ENCODE results near the gene ENPP7.
"Not testable (repeated sequence)": the region's sequence is repeated elsewhere in the genome, so short reads cannot be mapped to it uniquely, and the experiment has no call there.

The ENPP7 gene

GRCh38 chr17:79772726-79773125, 42.0 kb downstream of the ENPP7 start:
- H3K4me3 ChIP-seq (ENCODE audit: extremely low read depth, insufficient read depth, low read length, poor library complexity, severe bottlenecking); H3K36me3 ChIP-seq (ENCODE audit: control insufficient read depth, insufficient read depth, low read length); H3K9me3 ChIP-seq (ENCODE audit: control insufficient read depth, low read length); H3K27ac ChIP-seq (ENCODE audit: low read depth, low read length, severe bottlenecking); H3K4me1 ChIP-seq (ENCODE audit: control insufficient read depth, insufficient read depth, low read length, poor library complexity, severe bottlenecking): not testable (repeated sequence)
- 90 to 93% methylated on average over 3 of the region's 9 CpGs for WGBS, 2 experiments (ENCODE audit: insufficient coverage in 2 of 2)

- H3K36me3 ChIP-seq (ENCODE audit: control insufficient read depth, insufficient read depth, low read length): peaks cover 4% of the 10 kb centered on the region
- H3K4me1 ChIP-seq (ENCODE audit: control insufficient read depth, insufficient read depth, low read length, poor library complexity, severe bottlenecking): peaks cover 13% of the 10 kb centered on the region
- no peak overlapping the region for H3K27ac ChIP-seq (ENCODE audit: low read depth, low read length, severe bottlenecking)
- 73 to 86% methylated on average over 7 to 8 of the region's 8 CpGs for WGBS, 2 experiments (ENCODE audit: insufficient coverage in 2 of 2)
- no peak overlapping the region for H3K4me3 ChIP-seq (ENCODE audit: extremely low read depth, insufficient read depth, low read length, poor library complexity, severe bottlenecking)
- H3K9me3 ChIP-seq (ENCODE audit: control insufficient read depth, low read length): no peaks in the 10 kb centered on the region
Observed at GRCh38 chr17:79774561-79774975, 43.8 kb downstream of the ENPP7 start.

- no peak overlapping the region for H3K27ac ChIP-seq (ENCODE audit: low read depth, low read length, severe bottlenecking)
- WGBS, 2 experiments (ENCODE audit: insufficient coverage in 2 of 2): 60 to 70% methylated on average over 1 to 3 of the region's 6 CpGs
Observed at GRCh38 chr17:79775632-79776031, 44.9 kb downstream of the ENPP7 start.

GRCh38 chr17:79776376-79777119, 45.8 kb downstream of the ENPP7 start:
- 26 to 34% methylated on average over 4 to 10 of the region's 11 CpGs for WGBS, 2 experiments (ENCODE audit: insufficient coverage in 2 of 2)
- Histone ChIP-seq H3K27ac (ENCODE audit: low read depth, low read length, severe bottlenecking) (peak overlapping the region; percentile 85), H3K9me3 (ENCODE audit: control insufficient read depth, low read length) (no peaks in the 10 kb centered on the region), H3K4me3 (ENCODE audit: extremely low read depth, insufficient read depth, low read length, poor library complexity, severe bottlenecking) (peak overlapping the region; percentile 47), H3K36me3 (ENCODE audit: control insufficient read depth, insufficient read depth, low read length) (peaks cover 23% of the 10 kb centered on the region), H3K4me1 (ENCODE audit: control insufficient read depth, insufficient read depth, low read length, poor library complexity, severe bottlenecking) (peaks cover 16% of the 10 kb centered on the region)

More at GRCh38 chr17:79775632-79776031, 44.9 kb downstream of the ENPP7 start:
- Histone ChIP-seq H3K36me3 (ENCODE audit: control insufficient read depth, insufficient read depth, low read length) (peaks cover 15% of the 10 kb centered on the region), H3K4me3 (ENCODE audit: extremely low read depth, insufficient read depth, low read length, poor library complexity, severe bottlenecking) (no peak overlapping the region), H3K4me1 (ENCODE audit: control insufficient read depth, insufficient read depth, low read length, poor library complexity, severe bottlenecking) (peaks cover 16% of the 10 kb centered on the region), H3K9me3 (ENCODE audit: control insufficient read depth, low read length) (no peaks in the 10 kb centered on the region)

- H3K9me3 ChIP-seq (ENCODE audit: control insufficient read depth, low read length): no peaks in the 10 kb centered on the region
- WGBS, 2 experiments (ENCODE audit: insufficient coverage in 2 of 2): 1% methylated on average over 24 to 33 of the region's 51 CpGs
Observed at GRCh38 chr17:79777120-79777893, 46.6 kb downstream of the ENPP7 start.

GRCh38 chr17:79777894-79778503, 47.3 kb downstream of the ENPP7 start, which contains the start of gene CBX2:
Gene CBX2 (plus strand): TSS chr17:79778148. CDS start chr17:79778236, 88 bp downstream.
- H3K4me3 ChIP-seq (ENCODE audit: extremely low read depth, insufficient read depth, low read length, poor library complexity, severe bottlenecking): peak within 1 kb of the TSS; percentile 74
- WGBS, 2 experiments (ENCODE audit: insufficient coverage in 2 of 2): 0 to 2% methylated on average over 28 to 50 of the region's 96 CpGs
- H3K36me3 ChIP-seq (ENCODE audit: control insufficient read depth, insufficient read depth, low read length): peaks cover 38% of the 10 kb centered on the region

More at GRCh38 chr17:79777120-79777893, 46.6 kb downstream of the ENPP7 start:
- Histone ChIP-seq H3K4me1 (ENCODE audit: control insufficient read depth, insufficient read depth, low read length, poor library complexity, severe bottlenecking) (peaks cover 16% of the 10 kb centered on the region), H3K4me3 (ENCODE audit: extremely low read depth, insufficient read depth, low read length, poor library complexity, severe bottlenecking) (peak overlapping the region; percentile 47), H3K27ac (ENCODE audit: low read depth, low read length, severe bottlenecking) (peak overlapping the region; percentile 85), H3K36me3 (ENCODE audit: control insufficient read depth, insufficient read depth, low read length) (peaks cover 31% of the 10 kb centered on the region)

GRCh38 chr17:79778504-79779083, 47.9 kb downstream of the ENPP7 start:
- Histone ChIP-seq H3K4me1 (ENCODE audit: control insufficient read depth, insufficient read depth, low read length, poor library complexity, severe bottlenecking) (peaks cover 16% of the 10 kb centered on the region), H3K27ac (ENCODE audit: low read depth, low read length, severe bottlenecking) (peak overlapping the region; percentile 57), H3K36me3 (ENCODE audit: control insufficient read depth, insufficient read depth, low read length) (peaks cover 39% of the 10 kb centered on the region), H3K4me3 (ENCODE audit: extremely low read depth, insufficient read depth, low read length, poor library complexity, severe bottlenecking) (peak overlapping the region; percentile 74), H3K9me3 (ENCODE audit: control insufficient read depth, low read length) (no peaks in the 10 kb centered on the region)
- WGBS, 2 experiments (ENCODE audit: insufficient coverage in 2 of 2): 0 to 1% methylated on average over 13 to 19 of the region's 49 CpGs

More at GRCh38 chr17:79777894-79778503, 47.3 kb downstream of the ENPP7 start, which contains the start of gene CBX2:
- H3K9me3 ChIP-seq (ENCODE audit: control insufficient read depth, low read length): no peaks in the 10 kb centered on the region
- H3K4me1 ChIP-seq (ENCODE audit: control insufficient read depth, insufficient read depth, low read length, poor library complexity, severe bottlenecking): peaks cover 16% of the 10 kb centered on the region
- peak within 1 kb of the TSS; percentile 85 for H3K27ac ChIP-seq (ENCODE audit: low read depth, low read length, severe bottlenecking)

- peaks cover 39% of the 10 kb centered on the region for H3K36me3 ChIP-seq (ENCODE audit: control insufficient read depth, insufficient read depth, low read length)
- peak overlapping the region; percentile 23 for H3K27ac ChIP-seq (ENCODE audit: low read depth, low read length, severe bottlenecking)
- WGBS, 2 experiments (ENCODE audit: insufficient coverage in 2 of 2): 5 to 10% methylated on average over 11 to 13 of the region's 17 CpGs
- peak overlapping the region; percentile 74 for H3K4me3 ChIP-seq (ENCODE audit: extremely low read depth, insufficient read depth, low read length, poor library complexity, severe bottlenecking)
- no peaks in the 10 kb centered on the region for H3K9me3 ChIP-seq (ENCODE audit: control insufficient read depth, low read length)
- peaks cover 16% of the 10 kb centered on the region for H3K4me1 ChIP-seq (ENCODE audit: control insufficient read depth, insufficient read depth, low read length, poor library complexity, severe bottlenecking)
Observed at GRCh38 chr17:79779084-79779529, 48.4 kb downstream of the ENPP7 start.

GRCh38 chr17:79779661-79780365, 49.1 kb downstream of the ENPP7 start:
- no peak overlapping the region for H3K27ac ChIP-seq (ENCODE audit: low read depth, low read length, severe bottlenecking)
- WGBS, 2 experiments (ENCODE audit: insufficient coverage in 2 of 2): 93 to 95% methylated on average over 8 to 9 of the region's 10 CpGs
- H3K4me3 ChIP-seq (ENCODE audit: extremely low read depth, insufficient read depth, low read length, poor library complexity, severe bottlenecking): peak overlapping the region; percentile 74
- H3K4me1 ChIP-seq (ENCODE audit: control insufficient read depth, insufficient read depth, low read length, poor library complexity, severe bottlenecking): peaks cover 16% of the 10 kb centered on the region
- H3K9me3 ChIP-seq (ENCODE audit: control insufficient read depth, low read length): no peaks in the 10 kb centered on the region
- peaks cover 44% of the 10 kb centered on the region for H3K36me3 ChIP-seq (ENCODE audit: control insufficient read depth, insufficient read depth, low read length)

All from mesodermal cell (in vitro differentiated cells).